Stimulated activated naive CD4-positive, alpha-beta T cell treated with Interleukin-2 at 50 U/mL for 16 hours (primary cell): ENCODE measurements around the gene PPFIBP2.
"Not testable (repeated sequence)": the region's sequence is repeated elsewhere in the genome, so short reads cannot be mapped to it uniquely, and the experiment has no call there.

Experiments used
- DNase-seq: peaks from one replicate; lab custom pipeline; 2025; lab: John Stamatoyannopoulos, UW

The PPFIBP2 gene

GRCh38 chr11:7499081-7499480 is 14.7 kb upstream of the PPFIBP2 start:
- DNase-seq: no peak

GRCh38 chr11:7500251-7500650 is 13.5 kb upstream of the PPFIBP2 start:
- DNase-seq: no peak

GRCh38 chr11:7501251-7501650 is 12.5 kb upstream of the PPFIBP2 start:
- DNase-seq: no peak

- no peak for DNase-seq
Measured at GRCh38 chr11:7501894-7502293, 11.9 kb upstream of the PPFIBP2 start.

- DNase-seq: no peak
Measured at GRCh38 chr11:7506243-7506642, 7.6 kb upstream of the PPFIBP2 start.

- DNase-seq: no peak
Measured at GRCh38 chr11:7508087-7508486, 5.7 kb upstream of the PPFIBP2 start.

- DNase-seq: no peak
Measured at GRCh38 chr11:7509966-7510365, 3.8 kb upstream of the PPFIBP2 start.

GRCh38 chr11:7511401-7511800 is 2.4 kb upstream of the PPFIBP2 start:
- no peak for DNase-seq

GRCh38 chr11:7512525-7513233 is 1.1 kb upstream of the PPFIBP2 start:
- no peak for DNase-seq

GRCh38 chr11:7514099-7514591 is 346 bp downstream of the PPFIBP2 start:
- DNase-seq: no peak

GRCh38 chr11:7515447-7515886 is 1.7 kb downstream of the PPFIBP2 start:
- no peak for DNase-seq

- no peak for DNase-seq
Measured at GRCh38 chr11:7516475-7516874, 2.7 kb downstream of the PPFIBP2 start.

GRCh38 chr11:7517743-7518142 is 3.9 kb downstream of the PPFIBP2 start:
- DNase-seq: not testable (repeated sequence)

GRCh38 chr11:7518811-7519562 is 5.2 kb downstream of the PPFIBP2 start:
- DNase-seq: no peak

GRCh38 chr11:7520011-7520942 is 6.5 kb downstream of the PPFIBP2 start:
- no peak for DNase-seq

GRCh38 chr11:7520981-7521487 is 7.2 kb downstream of the PPFIBP2 start:
- DNase-seq: no peak

GRCh38 chr11:7522121-7522520 is 8.3 kb downstream of the PPFIBP2 start:
- DNase-seq: no peak

- DNase-seq: no peak
Measured at GRCh38 chr11:7522546-7522945, 8.7 kb downstream of the PPFIBP2 start.

GRCh38 chr11:7523416-7524210 is 9.8 kb downstream of the PPFIBP2 start:
- DNase-seq: no peak

GRCh38 chr11:7524462-7525235 is 10.8 kb downstream of the PPFIBP2 start:
- DNase-seq: no peak
